Measurements from ENCODE around the gene BCL2L15.

GRCh38 chr1:113903501-113904292, 16.3 kb upstream of the BCL2L15 start:
- TF ChIP-seq CTCF (IDR thresholded peaks at IDR 0.05) (no peak), POLR2AphosphoS5 (IDR thresholded peaks at IDR 0.05) (no peak), POLR2A (IDR thresholded peaks at IDR 0.05) (no peak)

Measured in prostate gland (tissue), 2 donors.